H1 (cell line): ENCODE results near the gene IYD. TPM values are rescaled to one million over a fixed set of nuclear protein-coding genes. Genes with fewer than 3 reads are reported as not detected.

Experiments used
- CTCF ChIA-PET: fragments of 300-600 bp; sonication (Branson Sonifier 250); formaldehyde crosslinking; loops from one replicate; lab custom pipeline; 2021; ENCODE audit not compliant: partially characterized antibody; lab: Charles Lee
- POLR2A ChIA-PET: fragments of 300-600 bp; sonication (Branson Sonifier 250); formaldehyde crosslinking; loops from one replicate; lab custom pipeline; 2021; ENCODE audit warnings: inconsistent platforms; ENCODE audit not compliant: partially characterized antibody; lab: Charles Lee
- DNase-seq, 2 experiments: peaks; one replicate each; pipeline versions ENCODE4 v3.0.0 to v3.0.0-alpha.2; 2010 to 2022; ENCODE audit warnings: low spot score in 2 of 2, low read depth in 1 of 2, mixed read lengths in 1 of 2
- FAIRE-seq: peaks from 2 replicates; lab custom pipeline; 2011; peaks lifted over from hg19 to GRCh38; lab: Jason Lieb, UNC
- H2AFZ ChIP-seq: 2 replicates; pipeline ENCODE4 v1.8.1; 2012; ENCODE audit warnings: low read length, inconsistent platforms
- H2AK5ac ChIP-seq: 2 replicates; pipeline ENCODE4 v1.6.1; 2013; ENCODE audit warnings: low read depth, low read length
- H2BK120ac ChIP-seq: replicated peaks from 2 replicates; pipeline ENCODE3; 2013; ENCODE audit warnings: low read depth, low read length, inconsistent platforms
- H2BK12ac ChIP-seq: 2 replicates; pipeline ENCODE4 v1.6.1; 2013; ENCODE audit warnings: low read depth, low read length
- H2BK15ac ChIP-seq: 2 replicates; pipeline ENCODE4 v1.6.1; 2013; ENCODE audit warnings: low read length
- H2BK20ac ChIP-seq: 2 replicates; pipeline ENCODE4 v1.6.1; 2013; ENCODE audit warnings: low read length
- H2BK5ac ChIP-seq: 2 replicates; pipeline ENCODE4 v1.6.1; 2013; ENCODE audit warnings: low read depth, low read length
- H3K14ac ChIP-seq: 2 replicates; pipeline ENCODE4 v1.6.1; 2013; ENCODE audit warnings: inconsistent platforms; ENCODE audit not compliant: insufficient read length
- H3K18ac ChIP-seq: 2 replicates; pipeline ENCODE4 v1.6.1; 2013; ENCODE audit warnings: low read length; ENCODE audit errors: extremely low read depth
- H3K23ac ChIP-seq: 2 replicates; pipeline ENCODE4 v1.6.1; 2013; ENCODE audit warnings: inconsistent platforms; ENCODE audit not compliant: insufficient read length
- H3K23me2 ChIP-seq: 2 replicates; pipeline ENCODE4 v1.6.1; 2013; ENCODE audit warnings: low read depth, low read length
- H3K27ac ChIP-seq: 2 replicates; pipeline ENCODE4 v1.6.1; 2011; ENCODE audit warnings: low read depth, low read length, inconsistent platforms
- H3K27me3 ChIP-seq, 4 experiments: replicated peaks in 1 of 4; 1 replicate in 1 of 4; 2 replicates in 3 of 4; pipeline versions ENCODE4 v1.6.1 to v1.8.1; 2011 to 2013; ENCODE audit warnings: low read length in 3 of 4, mild to moderate bottlenecking in 3 of 4, inconsistent platforms in 2 of 4, mixed read lengths in 2 of 4, moderate library complexity in 1 of 4; ENCODE audit not compliant: control insufficient read depth in 3 of 4, insufficient read depth in 3 of 4; ENCODE audit errors: extremely low read depth in 1 of 4
- H3K36me3 ChIP-seq, 4 experiments: 2 replicates each; pipeline versions ENCODE4 v1.6.1 to v1.8.1; 2011 to 2013; ENCODE audit warnings: mild to moderate bottlenecking in 4 of 4, low read length in 3 of 4, moderate library complexity in 2 of 4, control low read depth in 1 of 4, inconsistent platforms in 1 of 4; ENCODE audit not compliant: insufficient read depth in 4 of 4, control insufficient read depth in 2 of 4
- H3K4ac ChIP-seq: replicated peaks from 2 replicates; pipeline ENCODE3; 2013; ENCODE audit warnings: low read length, low read depth, mixed read lengths, inconsistent platforms; ENCODE audit not compliant: insufficient read length
- H3K4me1 ChIP-seq, 4 experiments: replicated peaks in 1 of 4; 1 replicate in 1 of 4; 2 replicates in 3 of 4; pipeline versions ENCODE4 v1.6.1 to v1.8.1; 2011 to 2013; ENCODE audit warnings: low read length in 3 of 4, inconsistent platforms in 2 of 4, mixed read lengths in 1 of 4; ENCODE audit not compliant: insufficient read depth in 4 of 4, control insufficient read depth in 3 of 4
- H3K4me2 ChIP-seq, 2 experiments: 2 replicates each; pipeline versions ENCODE4 v1.6.1 to v1.8.1; 2011 to 2013; ENCODE audit warnings: low read depth in 2 of 2, low read length in 2 of 2, control low read depth in 1 of 2, inconsistent platforms in 1 of 2, mild to moderate bottlenecking in 1 of 2; ENCODE audit not compliant: insufficient read depth in 1 of 2
- H3K4me3 ChIP-seq, 4 experiments: fragments of 200-600, 300-600 bp in 1 of 4; sonication (generic), shearing (Covaris generic), sonication (Bioruptor Twin) in 1 of 4; 2 replicates each; pipeline versions ENCODE4 v1.5.1 to v1.8.1; 2011 to 2016; ENCODE audit warnings: low read length in 4 of 4, low read depth in 3 of 4, control low read depth in 2 of 4, inconsistent platforms in 2 of 4, mild to moderate bottlenecking in 2 of 4, mixed read lengths in 1 of 4, moderate library complexity in 1 of 4; ENCODE audit not compliant: insufficient read depth in 2 of 4; ENCODE audit errors: extremely low read depth in 1 of 4
- H3K56ac ChIP-seq: replicated peaks from 2 replicates; pipeline ENCODE3; 2013; ENCODE audit warnings: low read depth, mild to moderate bottlenecking, mixed read lengths, low read length, inconsistent platforms; ENCODE audit not compliant: insufficient read length
- H3K79me1 ChIP-seq: 2 replicates; pipeline ENCODE4 v1.6.1; 2013; ENCODE audit warnings: low read depth, low read length, control low read depth
- H3K79me2 ChIP-seq, 2 experiments: 2 replicates each; pipeline versions ENCODE4 v1.6.1 to v1.8.1; 2012 to 2013; ENCODE audit warnings: low read length in 2 of 2, mild to moderate bottlenecking in 2 of 2, inconsistent platforms in 1 of 2; ENCODE audit not compliant: insufficient read depth in 2 of 2, control insufficient read depth in 1 of 2
- H3K9ac ChIP-seq, 4 experiments: replicated peaks in 1 of 4; 1 replicate in 1 of 4; 2 replicates in 3 of 4; pipeline versions ENCODE4 v1.6.1 to v1.8.1; 2011 to 2013; ENCODE audit warnings: low read depth in 3 of 4, low read length in 3 of 4, control low read depth in 2 of 4, mild to moderate bottlenecking in 2 of 4, moderate library complexity in 2 of 4, inconsistent platforms in 1 of 4; ENCODE audit errors: extremely low read depth in 1 of 4
- H3K9me3 ChIP-seq, 2 experiments: 2 replicates each; pipeline versions ENCODE4 v1.6.1 to v1.8.1; 2012 to 2013; ENCODE audit warnings: mild to moderate bottlenecking in 2 of 2, moderate library complexity in 2 of 2, control low read depth in 1 of 2, inconsistent platforms in 1 of 2, low read depth in 1 of 2, low read length in 1 of 2, mixed read lengths in 1 of 2; ENCODE audit not compliant: insufficient read depth in 2 of 2
- H4K20me1 ChIP-seq, 2 experiments: replicated peaks in 1 of 2; 2 replicates each; pipeline versions ENCODE3 to v1.8.1; 2011 to 2013; ENCODE audit warnings: inconsistent platforms in 2 of 2, low read length in 2 of 2, mild to moderate bottlenecking in 1 of 2; ENCODE audit not compliant: insufficient read depth in 2 of 2, control insufficient read depth in 1 of 2
- H4K5ac ChIP-seq: 2 replicates; pipeline ENCODE4 v1.6.1; 2013; ENCODE audit warnings: low read length, low read depth, mixed read lengths, inconsistent platforms; ENCODE audit not compliant: insufficient read length
- H4K8ac ChIP-seq: 2 replicates; pipeline ENCODE4 v1.8.0; 2013; ENCODE audit warnings: mild to moderate bottlenecking, moderate library complexity, low read length, inconsistent platforms; ENCODE audit not compliant: insufficient read depth; ENCODE audit errors: extremely low read depth
- H4K91ac ChIP-seq: replicated peaks from 2 replicates; pipeline ENCODE3; 2013; ENCODE audit warnings: low read length, mixed read lengths, inconsistent platforms; ENCODE audit not compliant: insufficient read length
- CHD2 ChIP-seq: IDR thresholded peaks from 2 replicates; pipeline ENCODE4 v1.6.1; 2012; ENCODE audit warnings: low read length, improper control_type of control experiment
- GABPA ChIP-seq: IDR thresholded peaks from 2 replicates; pipeline ENCODE4 v1.6.1; 2011; ENCODE audit warnings: mild to moderate bottlenecking, low read length, moderate library complexity, borderline replicate concordance; ENCODE audit not compliant: insufficient read depth
- HDAC6 ChIP-seq: IDR thresholded peaks from one replicate; pipeline ENCODE4 v1.7.1; 2012; ENCODE audit warnings: low read depth, mild to moderate bottlenecking, inconsistent platforms, low read length, moderate library complexity
- JUND ChIP-seq: IDR thresholded peaks from 2 replicates; pipeline ENCODE4 v1.6.1; 2011; ENCODE audit warnings: mild to moderate bottlenecking, improper control_type of control experiment, low read length
- KDM5A ChIP-seq: fragments of 200-600 bp; IDR thresholded peaks from 2 replicates; pipeline ENCODE4 v1.7.1; 2012; ENCODE audit warnings: mild to moderate bottlenecking, low read length, inconsistent platforms, mixed read lengths
- RAD21 ChIP-seq, 2 experiments: IDR thresholded peaks in 1 of 2; conservative IDR thresholded peaks in 1 of 2; 2 replicates each; pipeline ENCODE4 v1.6.1; 2011; ENCODE audit warnings: low read depth in 2 of 2, low read length in 2 of 2, improper control_type of control experiment in 1 of 2, inconsistent platforms in 1 of 2, mild to moderate bottlenecking in 1 of 2, moderate library complexity in 1 of 2
- RBBP5 ChIP-seq: IDR thresholded peaks from 2 replicates; pipeline ENCODE4 v1.7.1; 2012; ENCODE audit warnings: low read depth, mild to moderate bottlenecking, inconsistent platforms, low read length, moderate library complexity, borderline replicate concordance
- SIN3A ChIP-seq, 2 experiments: IDR thresholded peaks in 1 of 2; conservative IDR thresholded peaks in 1 of 2; 2 replicates each; pipeline ENCODE4 v1.6.1; 2011 to 2012; ENCODE audit warnings: low read length in 2 of 2, improper control_type of control experiment in 1 of 2, low read depth in 1 of 2, mild to moderate bottlenecking in 1 of 2
- TAF1 ChIP-seq: IDR thresholded peaks from 2 replicates; pipeline ENCODE4 v1.6.1; 2011; ENCODE audit warnings: mild to moderate bottlenecking, low read depth, low read length
- TEAD4 ChIP-seq: IDR thresholded peaks from 2 replicates; pipeline ENCODE4 v1.6.1; 2012; ENCODE audit warnings: low read depth, low read length, inconsistent platforms, mixed read lengths
- YY1 ChIP-seq: IDR thresholded peaks from 2 replicates; pipeline ENCODE4 v1.6.1; 2011; ENCODE audit warnings: low read depth, mild to moderate bottlenecking, low read length
- WGBS, 2 experiments: shearing (Covaris generic) in 1 of 2; methylation state at CpG; one replicate each; pipeline versions ENCODE4 v1.1.6 to v1.1.7; 2013 to 2015; ENCODE audit warnings: low lambda C conversion rate in 2 of 2, mixed read lengths in 2 of 2, inconsistent platforms in 1 of 2, low coverage in 1 of 2, missing lambda C conversion rate in 1 of 2; ENCODE audit not compliant: insufficient replicate concordance in 2 of 2, insufficient coverage in 1 of 2, insufficient read length in 1 of 2; ENCODE audit errors: extremely low coverage in 1 of 2, missing lambda C conversion rate in 1 of 2; 5-methylcytosine and 5-hydroxymethylcytosine counted together
- polyA plus RNA-seq, 7 experiments: library from polyadenylated mRNA; depleted of rRNA in 3 of 7; stranded (reverse) in 5 of 7; unstranded in 2 of 7; fragments of >200 nt in 5 of 7; fragments of 200-250 nt in 2 of 7; gene quantifications; 1 replicate in 5 of 7; 2 replicates in 1 of 7; 4 replicates in 1 of 7; pipeline versions ENCODE4 v1.2.1 to v1.2.3, GENCODE V29; 2011 to 2013; ENCODE audit warnings: missing spikeins in 2 of 7, mixed read lengths in 2 of 7
- total RNA-seq: library from RNA; stranded (reverse); fragmentation: NEBNext Ultra II Directional; extraction: Animal tissue kit (Norgen Biotek cat#: 25700); gene quantifications from 2 replicates; pipeline ENCODE4 v1.2.1, GENCODE V29; 2021
- TF ChIP-seq, protein P1 (sequence below): IDR thresholded peaks from 2 replicates; pipeline ENCODE4 v1.6.1; 2011; ENCODE audit warnings: low read length, improper control_type of control experiment

IYD gene
- total and polyA plus RNA-seq, 2 of the 8 experiments (the other 6 are each of a cell fraction or from before 2014, with no cell fraction given): not detected

DNA sequence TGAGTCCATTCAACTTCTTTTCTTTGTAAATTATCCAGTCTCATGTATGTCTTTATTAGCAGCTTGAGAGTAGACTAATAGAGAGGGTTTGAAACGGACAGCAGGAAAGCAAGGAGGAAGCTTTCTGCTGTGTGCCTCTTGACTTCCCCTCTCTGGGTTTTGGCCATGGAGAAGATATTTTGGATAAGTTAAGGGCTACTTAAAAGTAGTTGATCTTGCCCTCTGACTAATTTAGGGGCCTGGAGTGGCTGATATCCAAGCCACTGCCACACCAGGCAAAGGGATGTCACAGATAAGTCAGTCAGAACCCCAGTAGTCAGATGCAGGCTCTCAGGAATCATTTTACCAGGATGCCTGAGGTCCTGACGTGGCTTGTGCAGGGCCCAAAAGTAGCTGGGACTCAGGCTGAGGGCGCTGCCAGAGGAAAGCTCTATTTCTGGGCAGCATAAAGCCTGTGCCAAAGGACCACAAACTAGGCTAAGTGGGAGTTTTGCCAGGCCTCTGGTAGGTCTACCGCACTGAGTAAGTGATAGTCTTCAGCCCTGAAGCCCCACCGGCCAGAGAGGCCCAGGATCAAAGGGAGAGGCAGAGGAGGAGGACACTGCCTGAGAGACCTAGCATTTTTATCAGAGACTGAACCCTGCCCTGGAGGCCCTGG lies 41.6 kb upstream of the IYD start:
- H3K4ac ChIP-seq: no peak overlapping the region
- TF ChIP-seq HDAC6 (no peak), CHD2 (no peak), TEAD4 (no peak), RBBP5 (no peak), YY1 (no peak), SIN3A (conservative IDR thresholded peaks at IDR 0.05 in 1 of 2, IDR thresholded peaks at IDR 0.05 in 1 of 2; ENCODE audit: low read depth in 1 of 2, low read length in 2 of 2) (no peak), JUND (no peak), KDM5A (no peak), TAF1 (no peak), GABPA (no peak), RAD21 (IDR thresholded peaks at IDR 0.05 in 1 of 2, conservative IDR thresholded peaks at IDR 0.05 in 1 of 2; ENCODE audit: low read depth in 2 of 2, low read length in 2 of 2) (no peak)
- TF ChIP-seq, protein P1, sequence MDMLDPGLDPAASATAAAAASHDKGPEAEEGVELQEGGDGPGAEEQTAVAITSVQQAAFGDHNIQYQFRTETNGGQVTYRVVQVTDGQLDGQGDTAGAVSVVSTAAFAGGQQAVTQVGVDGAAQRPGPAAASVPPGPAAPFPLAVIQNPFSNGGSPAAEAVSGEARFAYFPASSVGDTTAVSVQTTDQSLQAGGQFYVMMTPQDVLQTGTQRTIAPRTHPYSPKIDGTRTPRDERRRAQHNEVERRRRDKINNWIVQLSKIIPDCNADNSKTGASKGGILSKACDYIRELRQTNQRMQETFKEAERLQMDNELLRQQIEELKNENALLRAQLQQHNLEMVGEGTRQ: no peak

More for the DNA sequence above, 41.6 kb upstream of the IYD start:
- Histone ChIP-seq H2BK120ac (no peak overlapping the region), H4K5ac (no peak overlapping the region), H3K79me1 (no peaks in the 10 kb centered on the region), H4K91ac (no peak overlapping the region), H3K18ac (no peak overlapping the region), H4K8ac (peak overlapping the region; percentile 7; the same call in 1 of the 2 replicates), H3K27ac (no peak overlapping the region), H2AK5ac (no peak overlapping the region), H4K20me1 (no peaks in the 10 kb centered on the region), H2BK20ac (no peak overlapping the region), H3K27me3 (no peaks in the 10 kb centered on the region), H3K9me3 (no peaks in the 10 kb centered on the region), H3K36me3 (no peaks in the 10 kb centered on the region), H3K4me2 (no peak overlapping the region), H3K4me3 (no peak overlapping the region), H3K79me2 (no peaks in the 10 kb centered on the region), H2BK5ac (no peak overlapping the region), H3K56ac (no peak overlapping the region), H3K23me2 (no peaks in the 10 kb centered on the region), H3K23ac (no peak overlapping the region), H2AFZ (no peak overlapping the region), H2BK15ac (no peak overlapping the region), H3K9ac (no peak overlapping the region), H2BK12ac (no peak overlapping the region), H3K4me1 (no peaks in the 10 kb centered on the region), H3K14ac (no peak overlapping the region)
- ChIA-PET POLR2A (no interaction called here), CTCF (interaction anchor here (0.9 to 3.4 kb wide), 4 partner anchors 8 to 256 kb away, joined by 3 to 16 read pairs (median 4); no protein-coding TSS in a partner anchor)
- FAIRE-seq (no peak), DNase-seq (no peak)
- WGBS, 2 experiments: 91% methylated on average over 5 of the region's 5 CpGs; no CpG with 5 or more reads in 1 of the 2 experiments
